Measurements from ENCODE around the gene ACAD9.
A peak's percentile ranks its signal among the peaks of the same experiment; 100 is the strongest.

ACAD9 gene

DNA sequence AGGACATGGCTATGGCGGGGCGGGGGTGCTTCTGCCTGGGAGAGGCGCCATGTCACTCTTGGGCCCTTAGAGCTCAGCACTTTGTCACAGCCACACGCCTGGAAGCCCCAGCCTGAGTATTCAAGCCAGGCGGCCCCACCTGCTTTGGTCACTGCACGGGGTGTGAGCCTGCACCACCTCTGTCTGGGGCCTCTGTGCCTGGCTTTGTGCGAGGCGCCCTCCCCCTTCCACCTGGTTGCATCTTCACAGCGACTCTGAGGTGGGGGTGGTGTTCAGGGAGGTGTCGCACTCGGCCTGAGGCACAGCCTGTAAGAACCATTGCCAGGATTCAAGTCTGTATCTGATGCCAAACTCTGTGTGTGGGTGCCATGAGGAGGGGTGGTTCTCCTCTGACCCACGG, 24.1 kb downstream of the ACAD9 start:
- DNase-seq, result no peak

DNA sequence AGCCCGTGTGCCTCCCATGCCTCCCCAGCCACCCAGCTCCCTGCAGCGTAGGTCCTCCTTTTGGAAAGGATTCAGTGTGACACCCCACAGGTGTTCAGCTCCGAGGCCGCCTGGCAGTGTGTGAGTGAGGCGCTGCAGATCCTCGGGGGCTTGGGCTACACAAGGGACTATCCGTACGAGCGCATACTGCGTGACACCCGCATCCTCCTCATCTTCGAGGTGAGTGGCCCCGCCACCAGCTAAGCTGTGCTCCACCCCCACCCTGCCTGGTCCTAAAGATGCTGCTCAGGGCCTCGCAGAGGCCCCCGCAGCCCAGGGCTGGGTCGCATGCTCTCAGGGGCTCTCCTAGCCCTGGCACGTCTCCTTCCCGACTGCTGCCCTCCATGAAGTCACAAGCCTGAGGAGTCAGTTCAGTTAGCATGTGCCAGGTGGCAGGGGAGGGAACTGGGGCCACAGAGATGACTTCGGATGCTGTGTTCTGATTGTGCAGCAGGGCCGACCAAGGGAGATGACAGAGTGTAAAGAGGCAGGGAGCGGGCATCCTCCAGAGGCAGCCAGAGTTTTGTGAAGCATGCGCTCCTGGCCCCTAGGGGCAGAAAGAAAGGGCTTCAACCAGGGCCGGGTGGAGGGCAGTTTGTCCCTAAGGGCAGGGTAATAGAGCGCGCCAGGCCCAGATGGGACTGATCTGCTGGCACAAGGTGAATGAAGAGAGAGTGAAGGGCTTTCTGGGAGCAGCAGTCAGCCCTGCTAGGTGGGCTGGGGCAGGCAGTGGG, 26.8 kb downstream of the ACAD9 start:
- no peak for DNase-seq

DNA sequence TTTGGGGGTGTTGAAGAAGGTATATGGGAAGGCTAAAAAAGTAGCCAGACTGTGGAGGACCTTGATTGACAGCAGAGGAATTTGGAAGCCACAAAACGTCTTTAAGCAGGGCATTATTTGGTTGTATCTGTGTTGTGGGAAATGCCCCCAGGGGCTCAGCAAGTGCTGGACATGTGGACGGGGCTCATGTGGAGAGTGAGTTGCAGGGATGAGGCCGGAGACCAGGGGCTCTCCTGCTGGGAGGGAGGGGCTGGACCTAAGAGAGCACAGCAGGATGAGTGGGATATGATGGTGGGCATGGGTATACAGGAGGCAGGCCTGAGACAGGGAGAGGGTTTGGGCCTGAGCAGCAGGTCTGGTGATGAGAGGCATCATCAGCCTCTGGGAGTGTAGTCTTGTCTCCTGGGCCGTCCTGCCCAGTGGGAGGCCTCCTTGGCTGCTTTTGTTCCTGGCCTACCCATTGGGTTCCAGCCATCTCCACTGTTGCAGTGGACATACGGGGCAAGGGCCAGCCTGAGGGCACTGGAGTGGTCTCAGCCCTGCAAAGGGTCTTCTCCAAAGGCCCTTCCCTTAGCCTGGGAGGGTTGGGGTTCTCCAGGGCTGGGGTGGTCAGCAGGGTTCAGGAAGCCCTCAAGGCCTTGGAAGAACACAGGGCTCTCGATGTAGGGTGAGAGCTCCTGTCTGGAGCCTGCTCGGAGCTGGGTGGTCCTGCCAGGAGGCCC, 27.5 kb downstream of the ACAD9 start:
- no peak for DNase-seq

DNA sequence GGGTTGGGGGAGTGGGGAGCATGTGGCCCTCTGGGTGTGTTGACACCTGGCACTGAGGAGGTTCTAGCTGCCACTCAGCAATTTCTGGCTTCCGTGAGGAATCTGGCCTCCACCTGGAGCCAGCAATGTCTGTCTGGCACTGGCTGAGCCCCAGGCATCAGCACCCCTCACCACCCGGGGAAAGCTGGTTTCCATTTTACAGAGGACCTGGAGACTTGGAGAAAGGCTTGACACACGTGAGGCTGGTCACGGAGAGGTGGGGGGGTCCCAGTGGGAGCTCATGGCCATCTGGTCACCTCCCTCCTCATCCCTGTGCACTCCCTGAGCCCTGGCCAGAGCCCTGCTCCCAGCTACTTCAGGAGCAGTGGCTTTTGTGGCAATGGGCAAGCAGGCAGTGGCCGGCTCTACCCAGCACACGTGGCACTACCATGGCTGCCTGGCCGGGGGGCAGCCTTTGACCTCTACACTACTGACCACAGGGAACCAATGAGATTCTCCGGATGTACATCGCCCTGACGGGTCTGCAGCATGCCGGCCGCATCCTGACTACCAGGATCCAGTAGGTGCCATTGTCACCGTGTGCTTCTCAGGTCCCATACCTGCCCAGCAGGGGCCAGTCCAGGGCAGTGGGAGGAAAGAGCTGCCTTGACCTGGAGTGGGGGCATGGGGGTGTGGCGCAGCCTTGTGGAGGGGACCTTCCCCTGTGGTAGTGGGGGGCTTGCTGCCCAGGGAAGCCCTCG, 28.5 kb downstream of the ACAD9 start:
- DNase-seq, result no peak

DNA sequence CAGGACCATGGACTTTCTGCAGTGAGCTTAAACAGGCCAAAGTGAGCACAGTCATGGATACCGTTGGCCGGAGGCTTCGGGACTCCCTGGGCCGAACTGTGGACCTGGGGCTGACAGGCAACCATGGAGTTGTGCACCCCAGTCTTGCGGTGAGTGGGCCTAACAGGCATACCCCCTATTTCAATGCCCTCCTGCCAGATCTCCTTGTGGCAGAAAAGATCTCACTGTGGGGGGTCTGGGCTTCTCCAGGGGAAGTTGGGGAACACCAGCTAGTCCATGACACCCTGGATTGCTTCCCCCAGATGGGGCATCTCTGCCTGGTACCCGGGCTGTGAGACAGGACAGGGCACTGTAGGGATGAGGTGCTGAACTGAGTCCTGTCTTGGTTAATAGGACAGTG, 29.5 kb downstream of the ACAD9 start:
- no peak for DNase-seq

DNA sequence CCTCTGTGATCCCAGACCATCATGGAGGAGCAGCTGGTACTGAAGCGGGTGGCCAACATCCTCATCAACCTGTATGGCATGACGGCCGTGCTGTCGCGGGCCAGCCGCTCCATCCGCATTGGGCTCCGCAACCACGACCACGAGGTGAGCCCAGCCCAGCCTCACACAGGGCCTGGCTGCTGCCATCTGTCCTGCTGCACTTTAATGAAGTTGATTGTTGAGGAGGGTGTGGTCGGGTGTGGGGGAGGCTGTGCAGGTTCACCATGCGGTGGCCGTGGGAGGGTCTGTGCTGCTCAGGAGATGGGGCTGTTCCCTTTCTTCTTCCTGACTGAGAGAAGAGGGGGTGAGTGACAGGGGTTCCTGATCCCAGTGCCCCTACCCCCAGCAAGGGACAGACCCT, 30.6 kb downstream of the ACAD9 start:
- DNase-seq, result no peak

DNA sequence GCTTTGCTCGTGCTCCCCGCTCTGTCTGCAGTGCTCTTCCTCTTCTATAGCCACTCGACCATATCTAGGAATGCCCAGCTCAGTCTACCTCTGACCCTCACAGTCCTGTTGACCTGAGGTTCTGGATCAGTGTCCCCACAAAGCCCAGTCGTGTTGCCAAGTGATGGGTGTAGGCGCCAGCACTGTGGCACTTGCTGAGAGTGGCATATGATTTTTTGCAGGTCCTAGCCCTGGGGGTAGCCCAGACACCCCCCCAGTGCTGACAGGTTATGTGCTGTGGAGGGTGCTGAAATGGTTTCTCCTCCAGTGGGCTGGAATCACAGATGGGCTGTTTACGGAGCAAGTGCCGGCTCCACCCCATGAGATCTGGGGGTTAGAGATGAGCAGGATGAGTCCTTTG, 32.5 kb downstream of the ACAD9 start:
- no peak for DNase-seq

DNA sequence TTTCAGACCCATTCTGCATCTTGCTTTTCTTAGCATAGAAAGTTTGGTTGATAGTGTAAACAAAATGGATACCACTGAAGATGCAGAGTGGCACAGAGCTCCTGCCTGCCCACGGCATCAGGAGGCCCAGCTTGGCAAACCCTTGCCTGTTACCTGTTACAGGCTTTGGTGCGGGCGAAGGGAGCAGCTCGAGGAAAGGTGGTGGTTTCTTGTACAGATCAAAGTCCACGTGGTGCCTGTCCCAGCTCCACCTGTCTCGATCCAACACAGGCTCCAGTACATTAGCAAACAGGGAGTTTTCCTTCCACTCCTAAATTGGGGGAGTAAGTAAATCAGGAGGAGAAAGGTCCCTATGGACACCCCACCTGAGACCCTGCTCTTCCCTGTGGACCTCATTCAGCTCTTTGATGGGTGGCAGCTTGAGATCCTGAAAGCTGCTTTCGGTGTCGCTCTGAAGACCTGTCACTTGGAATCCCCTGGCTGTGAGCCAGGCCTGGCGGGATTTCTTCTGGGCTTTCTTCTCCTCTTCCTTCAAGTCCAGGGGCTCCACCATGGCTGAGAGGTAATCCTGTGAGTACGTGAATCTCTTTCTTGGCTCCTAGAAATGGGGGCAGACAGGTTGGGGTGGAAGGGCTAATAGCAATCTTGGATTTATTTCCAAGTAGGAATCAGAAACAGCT, 35.7 kb downstream of the ACAD9 start:
- no peak for DNase-seq

DNA sequence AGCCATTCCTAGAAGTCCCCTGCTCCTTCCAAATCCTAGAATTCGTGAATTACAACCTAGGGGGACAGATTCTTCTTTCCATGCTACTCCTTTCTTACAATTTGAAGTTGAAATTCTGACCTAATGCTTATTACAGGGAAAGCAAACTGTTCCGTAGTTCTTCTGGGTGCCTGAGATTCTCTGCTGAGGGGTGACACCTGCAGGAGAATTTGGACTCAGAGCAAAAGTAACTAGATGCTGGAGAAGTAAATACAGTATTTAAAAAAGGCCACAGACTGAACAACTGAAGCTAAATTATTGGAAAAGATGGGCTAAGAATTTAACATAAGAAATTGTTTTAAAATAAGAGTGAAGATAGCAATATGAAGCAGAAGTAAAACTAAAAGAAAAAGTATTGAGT, 37.9 kb downstream of the ACAD9 start:
- DNase-seq, result no peak

DNA sequence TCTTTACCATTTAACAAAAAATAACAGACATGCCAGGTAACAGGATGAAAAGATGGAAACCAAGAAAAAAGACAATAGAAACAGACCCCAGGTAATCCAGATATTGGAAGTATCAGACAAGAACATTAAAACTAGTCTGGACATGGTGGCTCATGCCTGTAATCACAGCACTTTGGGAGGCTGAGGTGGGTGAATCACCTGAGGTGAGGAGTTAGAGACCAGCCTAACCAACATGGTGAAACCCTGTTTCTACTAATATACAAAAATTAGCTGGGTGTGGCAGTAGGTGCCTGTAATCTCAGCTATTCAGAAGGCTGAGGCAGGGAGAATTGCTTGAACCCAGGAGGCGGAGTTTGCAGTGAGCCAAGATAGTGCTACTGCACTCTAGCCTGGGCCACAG, 40.6 kb downstream of the ACAD9 start:
- no peak for DNase-seq

DNA sequence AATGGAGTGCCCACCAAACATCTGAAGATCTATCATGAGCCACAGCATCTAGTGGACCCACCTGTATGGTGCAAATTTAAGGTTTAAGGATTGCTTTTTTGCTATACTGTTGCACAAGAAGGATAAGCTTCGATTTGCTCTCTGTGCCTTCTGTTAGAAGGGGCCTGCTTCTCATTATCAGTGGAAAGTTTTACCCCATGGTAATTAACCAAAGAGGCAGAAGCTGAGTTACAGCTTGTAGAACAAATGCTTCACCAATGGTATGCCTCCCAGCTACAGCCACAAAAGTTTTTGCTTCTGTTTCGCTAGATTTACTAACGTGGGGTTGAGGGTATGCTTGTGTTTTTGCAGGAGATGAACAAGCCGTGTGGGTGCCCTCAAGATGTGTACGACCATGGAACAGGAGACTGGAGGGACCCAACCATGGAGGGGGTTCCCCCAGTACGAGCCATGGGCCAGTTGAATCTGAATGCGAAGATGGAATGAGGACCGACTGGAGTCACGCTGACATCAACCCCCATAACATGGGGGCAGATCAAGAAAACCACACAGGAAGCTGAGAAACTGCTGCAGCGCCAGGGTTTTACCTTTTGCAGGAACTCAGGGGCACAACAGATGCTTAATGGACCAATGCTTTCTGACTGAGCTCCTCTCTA, 43.5 kb downstream of the ACAD9 start:
- peak; percentile 20 for DNase-seq

DNA sequence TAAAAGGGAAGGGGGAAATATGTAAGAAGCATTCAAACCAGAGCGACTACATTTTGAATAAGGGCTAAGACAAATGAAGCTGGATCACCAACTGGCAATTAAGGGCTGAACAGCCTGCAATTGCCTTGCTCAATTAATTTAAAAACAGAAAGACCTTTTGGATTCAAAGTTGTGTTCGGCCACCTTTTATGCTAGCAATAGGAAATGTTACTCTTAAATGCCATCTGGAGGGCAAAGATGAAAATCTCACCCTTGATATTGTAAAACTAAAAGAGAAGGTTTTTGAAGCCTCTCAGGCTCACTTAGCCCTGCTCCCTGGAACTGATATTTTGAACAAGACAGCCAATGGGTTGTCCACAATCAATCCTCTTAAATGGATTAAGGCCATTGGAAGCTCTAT, 44.2 kb downstream of the ACAD9 start:
- DNase-seq, result peak; percentile 4

DNA sequence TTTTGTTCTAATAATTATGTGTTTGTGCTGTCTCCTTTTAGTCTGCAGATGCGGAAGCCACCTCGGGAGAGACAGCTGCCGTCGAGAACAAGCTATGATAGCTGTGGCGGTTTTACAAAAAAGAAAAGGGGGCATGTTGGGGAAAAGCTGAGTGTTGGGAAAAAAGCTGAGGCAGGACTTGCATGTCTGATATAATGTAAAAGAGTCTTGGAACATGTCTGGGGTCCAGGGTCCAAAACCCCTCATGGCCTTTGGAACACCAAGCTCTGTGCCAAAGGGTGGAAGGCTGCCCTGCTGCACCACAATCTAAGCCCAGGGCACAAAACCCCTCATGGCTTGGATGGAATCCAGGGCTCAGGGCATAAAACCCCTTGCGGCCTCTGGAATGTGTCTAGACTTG, 44.6 kb downstream of the ACAD9 start:
- DNase-seq, result peak; percentile 15

DNA sequence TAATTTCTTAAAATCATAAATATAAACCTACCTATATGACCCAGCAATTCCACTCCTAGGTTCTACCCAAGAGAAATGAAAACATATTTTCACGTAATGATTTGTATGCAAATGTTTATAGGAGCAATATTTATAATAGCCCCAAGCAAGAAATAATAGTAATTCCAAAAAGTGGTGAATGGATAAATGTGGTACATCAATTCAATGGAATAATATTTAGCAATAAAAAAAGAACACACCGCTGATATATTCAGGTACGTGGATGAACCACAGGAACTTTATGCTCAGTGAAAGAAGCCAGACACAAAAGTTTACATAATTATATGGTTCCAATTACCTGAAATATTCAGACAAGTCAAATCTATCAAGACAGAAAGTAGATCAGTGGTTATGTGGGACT, 49.9 kb downstream of the ACAD9 start:
- DNase-seq, result no peak

DNA sequence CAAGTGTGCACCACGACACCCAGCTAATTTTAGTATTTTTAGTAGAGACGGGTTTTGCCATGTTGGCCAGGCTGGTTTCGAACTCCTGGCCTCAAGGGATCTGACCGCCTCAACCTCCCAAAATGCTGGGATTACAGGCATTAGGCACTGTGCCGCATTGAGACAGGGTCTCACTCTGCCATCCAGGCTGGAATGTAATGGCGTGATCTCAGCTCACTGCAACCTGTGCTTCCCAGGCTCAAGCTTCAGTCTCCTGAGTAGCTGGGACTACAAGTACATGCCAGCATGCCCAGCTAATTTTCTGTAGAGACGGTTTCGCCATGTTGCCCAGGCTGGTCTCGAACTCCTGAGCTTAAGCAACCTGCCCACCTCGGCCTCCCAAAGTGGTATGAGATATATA, 51.6 kb downstream of the ACAD9 start:
- peak; percentile 39 for DNase-seq

DNA sequence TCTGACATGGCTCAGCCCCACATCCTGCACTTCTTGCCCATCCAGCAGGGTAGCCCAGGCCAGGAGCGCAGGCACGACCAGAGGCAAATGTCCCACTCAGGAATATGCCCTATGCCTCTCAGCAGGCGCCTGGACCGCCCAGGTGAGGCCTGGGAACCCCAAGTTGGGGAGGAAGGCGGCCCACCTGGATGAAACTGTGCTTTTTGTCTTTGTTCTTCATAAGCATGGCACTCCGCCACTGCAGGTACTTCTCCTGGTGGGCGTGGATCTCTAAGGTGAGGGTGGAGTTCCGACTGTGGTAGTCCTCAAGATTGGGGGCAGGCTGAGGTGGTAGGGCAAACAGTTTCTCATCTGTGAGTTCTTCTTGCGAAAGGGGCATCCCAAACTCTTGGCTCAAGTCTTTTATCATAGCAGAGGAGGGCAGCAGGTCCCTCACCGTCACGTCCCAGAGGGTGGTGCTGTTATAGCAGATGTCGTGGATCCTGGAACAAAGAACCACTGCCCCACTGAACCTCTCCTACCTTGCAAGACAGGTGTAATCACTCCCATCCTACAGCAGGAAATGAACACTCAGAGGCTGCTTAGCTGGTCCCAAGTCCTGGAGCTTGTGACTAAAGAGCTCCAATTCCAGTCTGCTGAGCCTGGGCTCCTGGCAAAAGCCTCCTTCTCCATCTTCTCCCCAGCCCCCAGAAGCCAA, 53.2 kb downstream of the ACAD9 start:
- peak; percentile 40 for DNase-seq

DNA sequence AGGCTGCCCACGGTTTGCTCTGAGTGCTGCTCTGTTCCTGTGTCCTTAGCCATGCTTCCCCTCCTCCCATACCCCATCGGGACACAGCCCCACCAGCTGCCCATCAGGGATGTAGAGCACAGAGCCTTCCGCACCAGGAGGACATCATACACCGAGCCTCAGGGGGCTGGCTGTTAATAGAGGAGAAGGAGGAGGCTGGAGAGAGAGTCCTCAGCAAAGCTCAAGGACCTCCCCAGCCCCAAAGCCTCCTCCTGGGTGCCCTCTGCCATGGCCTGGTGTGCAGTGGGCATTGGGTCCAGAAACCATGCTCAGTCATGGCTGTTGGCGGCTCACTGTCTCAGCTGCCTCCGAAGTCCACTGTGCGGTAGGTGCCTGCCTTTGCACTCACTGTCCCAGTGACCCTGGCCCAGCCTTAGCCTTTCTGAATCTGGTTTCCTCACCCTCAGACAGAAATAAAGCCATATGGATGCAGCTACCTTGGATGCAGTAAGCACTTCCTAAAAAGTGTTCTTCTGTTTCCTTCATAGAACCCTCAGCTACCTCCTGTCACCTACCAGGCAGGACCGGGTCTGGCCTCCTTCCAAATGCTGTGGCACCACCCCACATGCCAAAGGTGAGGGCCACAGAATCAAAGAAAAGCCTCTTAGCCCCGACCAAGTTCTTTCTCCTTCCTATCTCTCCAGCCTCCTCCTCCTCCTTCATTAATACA, 53.9 kb downstream of the ACAD9 start:
- DNase-seq, result peak; percentile 46

DNA sequence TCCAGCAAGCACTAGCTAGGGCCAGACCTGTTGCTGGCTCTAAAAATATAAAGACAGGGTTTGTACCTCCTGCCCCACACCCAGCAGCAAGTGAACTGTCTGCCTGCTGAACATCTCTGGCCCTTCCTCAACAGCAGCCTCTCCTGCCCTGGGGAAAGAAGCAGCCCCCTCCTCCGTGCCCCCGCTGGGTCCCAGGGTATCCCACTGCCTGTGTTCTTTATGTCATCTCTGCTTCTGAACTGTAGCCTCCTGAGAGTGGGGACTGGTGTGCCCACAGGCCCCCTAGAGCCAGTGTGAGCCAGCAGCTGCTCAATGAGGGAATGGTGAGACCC, 54.5 kb downstream of the ACAD9 start:
- DNase-seq, result peak; percentile 34

DNA sequence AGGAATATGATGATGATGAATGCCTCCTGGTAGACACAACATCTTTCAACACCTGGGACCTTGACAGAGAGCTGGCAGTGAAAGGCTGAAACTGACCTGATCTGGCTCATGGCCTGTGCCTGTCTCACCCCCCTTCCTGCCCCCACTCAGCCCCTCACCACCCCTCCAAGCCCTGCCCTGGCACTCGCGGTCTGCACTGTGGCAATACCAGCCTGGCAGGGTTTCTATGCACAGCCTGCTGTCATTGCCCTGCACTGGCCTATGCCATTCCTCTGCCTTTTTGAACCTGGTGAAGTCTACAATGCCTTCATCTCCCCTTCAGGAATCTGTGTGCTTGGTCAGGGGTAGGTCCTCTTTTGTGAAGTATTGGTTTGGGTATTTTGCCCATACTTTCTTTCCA, 56.5 kb downstream of the ACAD9 start:
- peak; percentile 34 for DNase-seq

DNA sequence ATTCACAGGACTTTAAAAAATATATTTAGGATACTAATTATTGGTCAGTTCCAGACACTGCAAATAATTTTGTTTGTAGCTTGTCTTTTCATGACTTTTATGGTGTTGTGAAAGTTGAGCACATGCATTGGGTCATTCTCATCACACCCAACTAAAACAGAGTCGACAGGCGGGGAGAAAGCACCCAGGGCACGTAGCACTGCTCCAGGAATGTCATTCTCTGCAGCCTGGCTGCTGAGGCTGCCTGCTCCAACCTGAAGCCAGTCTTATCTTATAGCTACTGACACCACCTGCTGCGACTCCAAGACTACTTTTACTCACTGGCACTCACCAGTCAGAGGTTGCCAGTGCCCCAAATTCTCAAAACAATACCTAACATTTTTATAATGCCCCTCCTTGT, 56.9 kb downstream of the ACAD9 start:
- no peak for DNase-seq

DNA sequence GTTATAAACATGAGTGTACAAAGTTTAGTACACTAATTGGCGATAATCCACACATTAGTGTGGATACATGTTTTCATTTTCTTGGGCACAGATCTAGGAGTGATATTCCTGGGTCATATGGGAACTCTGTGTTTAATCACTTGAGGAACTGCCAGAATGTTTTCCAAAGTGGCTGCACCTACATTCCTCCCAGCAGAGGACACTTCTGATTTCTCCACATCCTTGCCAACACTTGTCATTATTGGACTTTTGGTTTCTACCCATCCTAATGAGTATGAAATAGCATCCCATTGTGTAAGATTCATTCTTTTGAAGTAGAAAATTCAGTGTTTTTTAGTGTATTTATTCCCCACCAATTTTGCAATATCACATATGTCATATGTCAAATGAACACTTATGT, 60.8 kb downstream of the ACAD9 start:
- no peak for DNase-seq

Measured in islet precursor cell (in vitro differentiated cells).